GM03348 (cell line): ENCODE results near the gene ATL2.
"Not testable (repeated sequence)": the region's sequence is repeated elsewhere in the genome, so short reads cannot be mapped to it uniquely, and the experiment has no call there.

Source experiments
- DNase-seq: peaks from one replicate; pipeline ENCODE4 v3.0.0; 2012; ENCODE audit warnings: low spot score

ATL2 gene

DNA sequence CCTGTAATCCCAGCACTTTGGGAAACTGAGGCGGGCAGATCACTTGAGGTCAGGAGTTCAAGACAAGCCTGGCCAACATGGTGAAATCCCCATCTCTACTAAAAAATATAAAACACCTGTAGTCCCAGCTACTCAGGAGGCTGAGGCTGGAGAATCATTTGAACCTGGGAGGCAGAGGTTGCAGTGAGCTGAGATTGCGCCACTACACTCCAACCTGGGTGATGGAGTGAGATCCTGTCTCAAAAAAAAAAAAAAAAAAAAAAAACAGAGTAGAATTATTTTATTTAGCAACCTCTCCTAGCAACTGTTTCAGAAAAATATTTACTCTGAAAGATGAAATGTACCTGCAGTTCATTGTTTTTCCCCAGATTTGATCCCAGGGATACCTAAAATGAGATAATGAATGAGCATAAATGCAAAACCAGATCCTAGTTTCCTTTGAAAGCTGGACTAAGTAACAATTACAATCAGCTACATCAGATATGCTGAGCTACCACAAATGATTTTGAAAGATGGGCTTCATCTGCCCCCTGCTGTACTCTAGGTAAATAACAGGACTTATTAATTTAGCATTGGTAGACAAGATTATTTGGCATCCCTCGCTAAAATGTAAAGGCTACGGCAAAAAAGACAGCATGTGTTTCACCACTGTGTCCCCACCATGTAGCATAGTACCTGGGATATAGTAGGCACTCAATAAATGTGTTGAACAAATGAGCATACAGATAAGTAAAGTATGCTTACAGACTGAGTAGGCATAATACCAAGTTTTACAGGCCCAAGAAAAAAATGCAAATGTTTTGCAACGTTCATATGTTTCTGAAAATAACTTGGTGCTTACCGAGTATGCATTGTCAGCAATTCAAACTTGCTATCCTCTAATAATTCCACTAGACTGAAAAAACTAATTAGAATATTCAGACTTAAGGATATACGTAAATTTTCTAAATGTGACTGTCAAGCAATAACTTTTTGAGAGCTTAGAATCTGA lies 102.5 kb downstream of the ATL2 start:
- DNase-seq, result peak; percentile 82

DNA sequence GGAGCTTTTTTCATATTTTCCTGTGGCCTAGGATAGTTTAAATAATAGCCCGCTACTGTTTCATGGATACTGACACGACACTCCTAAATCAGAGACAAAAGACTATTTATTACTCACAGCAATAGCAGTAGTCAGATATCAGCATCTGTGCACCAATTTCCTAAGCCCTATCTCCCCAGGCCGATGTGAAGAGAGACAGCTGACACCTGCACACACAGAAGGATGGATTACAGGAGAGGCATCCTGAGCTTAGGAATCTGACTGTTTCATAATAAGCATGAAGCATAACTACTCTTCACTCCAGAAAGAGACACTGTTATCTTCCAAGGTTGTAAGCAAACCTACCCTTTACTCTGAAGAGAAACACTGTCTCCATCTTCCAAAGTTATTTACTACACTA lies 105.4 kb downstream of the ATL2 start:
- DNase-seq, result no peak

- no peak for DNase-seq
Measured at GRCh38 chr2:38269421-38269820, 107.7 kb downstream of the ATL2 start.

DNA sequence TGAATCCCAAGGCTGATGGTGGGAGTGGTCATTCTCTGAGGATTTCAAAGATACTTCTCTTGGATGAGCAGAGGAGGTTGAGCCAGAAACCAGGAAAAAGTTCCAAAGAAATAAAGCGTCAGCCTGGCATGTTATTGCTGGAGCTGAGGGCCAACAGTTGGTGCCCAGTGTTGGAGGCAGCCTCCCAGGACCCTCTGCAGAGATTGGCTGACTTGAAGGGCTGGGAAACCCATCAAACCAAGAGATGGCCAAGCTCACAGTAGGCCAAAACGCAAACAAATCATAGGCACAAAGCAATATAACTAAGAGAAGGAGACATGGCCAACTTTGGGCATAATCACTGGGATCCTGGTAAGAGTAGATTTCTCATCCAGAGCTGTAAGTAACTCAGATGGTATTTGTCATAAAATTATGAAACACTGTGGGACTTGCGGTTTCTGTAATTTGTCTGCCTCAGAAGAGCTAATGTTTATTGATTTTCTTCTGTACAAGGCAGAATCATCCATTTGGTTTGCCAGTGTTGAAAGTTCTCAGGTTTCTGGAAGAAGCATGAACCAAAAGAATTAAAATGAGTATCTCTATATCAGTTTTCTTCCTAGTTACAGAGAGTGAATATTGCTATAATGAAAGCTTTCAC lies 108.3 kb downstream of the ATL2 start:
- peak; percentile 66 for DNase-seq

GRCh38 chr2:38268001-38268400 lies 109.1 kb downstream of the ATL2 start:
- no peak for DNase-seq

GRCh38 chr2:38267270-38267925 lies 109.7 kb downstream of the ATL2 start:
- DNase-seq, result no peak

- DNase-seq, result no peak
Measured at GRCh38 chr2:38266382-38267061, 110.6 kb downstream of the ATL2 start.

DNA sequence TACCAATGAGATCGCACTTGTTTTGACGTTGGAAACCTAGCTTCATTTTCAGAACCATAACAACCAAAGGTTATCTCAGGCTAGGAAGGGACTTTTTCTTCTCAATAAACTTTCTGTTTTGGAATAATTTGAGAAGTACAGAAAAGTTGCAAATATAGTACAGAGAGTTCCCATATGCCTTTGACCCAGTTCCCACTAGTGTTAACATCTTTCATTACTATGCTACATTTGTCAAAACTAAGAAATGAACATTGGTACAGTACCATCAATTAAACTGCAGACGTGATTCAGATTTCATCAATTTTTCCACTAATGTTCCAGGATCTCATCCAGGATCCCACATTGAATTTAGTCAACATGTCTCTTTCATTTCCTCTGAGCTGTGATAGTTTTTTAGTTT lies 111.6 kb downstream of the ATL2 start:
- DNase-seq, result no peak

GRCh38 chr2:38264396-38265221 lies 112.5 kb downstream of the ATL2 start:
- no peak for DNase-seq

- no peak for DNase-seq
Measured at GRCh38 chr2:38263293-38263692, 113.8 kb downstream of the ATL2 start.

DNA sequence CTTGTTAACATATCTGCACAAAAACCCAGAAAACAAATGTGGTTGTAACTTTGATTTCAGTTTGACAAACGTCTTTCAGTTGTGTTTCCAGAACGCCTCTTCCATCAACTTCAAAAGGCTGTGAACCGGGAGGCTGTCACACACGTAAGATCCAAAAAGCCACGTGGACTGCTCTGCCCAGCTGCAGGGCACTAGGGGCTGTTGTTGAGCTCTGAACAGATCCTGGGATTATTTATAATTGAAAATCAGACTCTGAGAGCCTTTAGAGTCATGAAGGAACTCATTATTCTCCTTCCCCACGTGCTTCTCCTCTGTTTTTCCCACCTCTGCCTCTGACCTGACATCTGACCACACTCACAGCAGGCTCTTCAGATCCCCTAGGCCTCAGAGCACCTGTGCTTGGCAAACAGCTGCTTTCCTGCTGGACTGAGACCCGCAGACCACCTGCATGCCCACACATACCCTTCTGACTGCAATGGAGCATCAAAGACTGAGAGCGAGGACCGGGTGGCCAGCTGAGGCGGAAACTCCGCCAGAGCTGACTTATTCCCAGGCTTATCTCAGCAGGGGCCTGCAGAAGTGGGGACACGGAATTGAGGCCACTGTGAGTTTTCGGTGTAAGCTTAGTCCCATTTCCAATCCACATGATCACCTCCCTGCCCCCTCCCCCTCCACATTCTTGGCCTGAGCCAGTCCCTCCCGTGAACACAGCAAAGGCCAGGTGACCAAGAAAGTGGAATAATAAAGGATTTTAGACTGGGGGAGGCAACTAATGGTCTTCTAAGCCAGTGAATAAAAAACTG lies 114.8 kb downstream of the ATL2 start:
- DNase-seq, result no peak

- DNase-seq, result no peak
Measured at GRCh38 chr2:38261569-38262068, 115.5 kb downstream of the ATL2 start.

DNA sequence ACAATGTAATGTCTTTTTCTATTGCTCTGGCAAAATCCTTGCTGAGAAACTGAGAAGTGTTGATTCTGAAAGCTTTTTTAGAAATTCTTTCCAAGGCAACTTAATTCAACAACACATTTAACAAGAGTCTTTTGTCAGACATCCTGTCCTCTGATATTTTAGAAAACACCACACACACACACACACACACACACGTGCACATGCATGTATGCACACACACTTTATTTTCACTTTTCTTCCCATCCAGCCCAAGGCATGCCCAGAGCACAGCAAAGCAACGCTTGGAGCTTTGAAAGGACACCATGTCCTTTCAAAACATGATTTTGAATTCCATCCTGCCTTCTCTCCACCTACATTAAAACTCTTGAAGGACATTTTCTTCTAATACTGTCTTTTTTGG lies 116.1 kb downstream of the ATL2 start:
- DNase-seq, result no peak

GRCh38 chr2:38260469-38260868 lies 116.6 kb downstream of the ATL2 start:
- peak; percentile 19 for DNase-seq

DNA sequence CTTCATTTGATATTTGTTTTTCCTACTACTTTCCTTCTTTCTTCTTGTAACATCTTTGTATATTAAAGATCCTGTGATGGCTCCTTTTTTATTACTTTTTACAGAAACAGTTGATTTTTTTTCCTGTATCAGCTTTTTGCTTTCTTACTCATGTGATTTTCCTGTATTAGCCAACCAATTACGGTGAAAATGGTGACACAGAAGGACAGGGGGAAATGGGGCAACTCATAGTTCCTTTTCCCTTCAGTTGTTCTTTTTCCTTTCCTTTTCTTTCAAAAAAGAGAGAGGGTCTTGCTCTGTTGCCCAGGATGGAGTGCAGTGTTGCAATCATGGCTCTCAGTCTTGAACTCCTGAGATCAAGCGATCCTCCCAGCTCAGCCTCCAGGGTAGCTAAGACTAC lies 117.8 kb downstream of the ATL2 start:
- DNase-seq, result no peak

- not testable (repeated sequence) for DNase-seq
Measured at GRCh38 chr2:38257680-38258079, 119.4 kb downstream of the ATL2 start.

GRCh38 chr2:38256610-38257009 lies 120.5 kb downstream of the ATL2 start:
- DNase-seq, result no peak

- DNase-seq, result no peak
Measured at GRCh38 chr2:38255211-38255610, 121.9 kb downstream of the ATL2 start.

DNA sequence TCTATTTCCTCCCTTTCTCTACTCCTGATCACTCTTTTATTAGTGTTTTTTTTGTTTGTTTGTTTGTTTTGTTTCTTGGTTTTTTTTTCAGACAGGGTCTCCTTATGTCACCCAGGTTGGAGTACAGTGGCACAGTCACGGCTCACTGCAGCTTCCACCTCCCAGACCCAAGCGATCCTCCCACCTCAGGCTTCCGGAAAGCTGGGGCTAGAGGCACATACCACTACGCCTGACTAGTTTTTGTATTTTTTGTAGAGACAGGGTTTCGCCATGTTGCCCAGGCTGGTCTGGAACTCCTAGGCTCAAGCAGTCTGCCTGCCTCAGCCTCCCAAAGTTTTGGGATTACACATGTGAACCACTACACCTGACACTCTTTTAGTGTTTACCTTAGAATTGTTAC lies 122.3 kb downstream of the ATL2 start:
- no peak for DNase-seq

DNA sequence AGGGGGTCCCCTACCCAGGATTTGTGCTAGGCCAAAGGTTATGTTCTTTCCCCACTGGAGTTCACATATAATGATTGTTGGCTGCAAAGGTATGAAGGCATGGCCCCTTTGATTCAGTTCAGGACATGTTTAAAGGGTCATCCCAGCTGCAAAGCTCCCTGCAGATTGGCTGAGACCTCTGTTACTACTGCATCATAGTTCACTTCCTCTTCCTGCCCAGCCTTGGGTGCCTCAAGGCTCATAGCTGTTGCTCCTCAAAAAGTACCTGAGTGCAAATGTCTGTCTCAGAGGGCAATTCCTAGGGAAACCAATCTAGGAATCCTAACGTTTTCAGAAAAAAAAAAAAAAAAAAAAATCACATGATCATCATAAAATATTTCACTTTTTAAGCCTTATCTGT lies 125.1 kb downstream of the ATL2 start:
- DNase-seq, result no peak
